Naive B cell (primary cell): ENCODE measurements around the gene ARNT2. TPM values are rescaled to one million over a fixed set of nuclear protein-coding genes. Genes with fewer than 3 reads are reported as not detected.
"Not testable (repeated sequence)": the region's sequence is repeated elsewhere in the genome, so short reads cannot be mapped to it uniquely, and the experiment has no call there.

ENCODE experiments used
- ATAC-seq, 2 donors: fragments of 150-1000 bp; cut with Tn5 transposase; 2 replicates each; pipeline ENCODE4 v1.10.0; 2021; ENCODE audit warnings: low read depth in 2 of 2, mild to moderate bottlenecking in 2 of 2, moderate library complexity in 2 of 2
- DNase-seq: peaks from one replicate; pipeline ENCODE4 v3.0.0; 2022
- H3K27ac Mint-ChIP-seq, 6 donors: one replicate each; pipeline ENCODE4 v1.8.0; 2020 to 2022; ENCODE audit warnings: mild to moderate bottlenecking in 6 of 6, mixed read lengths in 6 of 6, moderate library complexity in 5 of 6, inconsistent platforms in 2 of 6
- H3K27me3 Mint-ChIP-seq, 3 donors: one replicate each; pipeline ENCODE4 v1.8.0; 2021 to 2022; ENCODE audit warnings: mixed read lengths in 3 of 3, mild to moderate bottlenecking in 1 of 3
- H3K36me3 Mint-ChIP-seq, 2 donors: one replicate each; pipeline ENCODE4 v1.8.0; 2020 to 2022; ENCODE audit warnings: mixed read lengths in 2 of 2, inconsistent platforms in 1 of 2, mild to moderate bottlenecking in 1 of 2
- H3K4me1 Mint-ChIP-seq, 3 donors: one replicate each; pipeline ENCODE4 v1.8.0; 2020 to 2022; ENCODE audit warnings: mixed read lengths in 3 of 3, inconsistent platforms in 1 of 3, mild to moderate bottlenecking in 1 of 3, moderate library complexity in 1 of 3
- H3K4me3 Mint-ChIP-seq, 8 donors: one replicate each; pipeline ENCODE4 v1.8.0; 2020 to 2022; ENCODE audit warnings: mild to moderate bottlenecking in 8 of 8, mixed read lengths in 8 of 8, moderate library complexity in 8 of 8, inconsistent platforms in 2 of 8
- H3K9me3 Mint-ChIP-seq, 7 donors: one replicate each; pipeline ENCODE4 v1.8.0; 2020 to 2022; ENCODE audit warnings: mixed read lengths in 7 of 7, mild to moderate bottlenecking in 5 of 7, inconsistent platforms in 2 of 7, moderate library complexity in 1 of 7
- polyA plus RNA-seq, 6 donors: library from polyadenylated mRNA; unstranded; fragments of 300-500 nt; fragmentation: Illumina TruSeq; gene quantifications; one replicate each; pipeline ENCODE4 v1.2.3, GENCODE V29; 2021; ENCODE audit warnings: low read depth in 6 of 6

Gene ARNT2
- polyA plus RNA-seq, 6 donors from 2014 or later = not detected

- not testable (repeated sequence) for ATAC-seq, H3K36me3 Mint-ChIP-seq, H3K27ac Mint-ChIP-seq, DNase-seq, H3K4me1 Mint-ChIP-seq, H3K4me3 Mint-ChIP-seq
- peaks cover 0 to 11% (median 5%) of the 10 kb centered on the region in 7 donors for H3K9me3 Mint-ChIP-seq
- peaks cover 18 to 29% (median 25%) of the 10 kb centered on the region in 3 donors for H3K27me3 Mint-ChIP-seq
These were observed 13.2 kb upstream of the ARNT2 start for GRCh38 chr15:80390942-80391341.

GRCh38 chr15:80395616-80396015 lies 8.6 kb upstream of the ARNT2 start:
- DNase-seq (no peak), ATAC-seq (no peak)
- no peaks in the 10 kb centered on the region for H3K36me3 Mint-ChIP-seq
- H3K4me1 Mint-ChIP-seq = no peaks in the 10 kb centered on the region
- H3K27me3 Mint-ChIP-seq = peaks cover 40 to 61% (median 45%) of the 10 kb centered on the region in 3 donors
- H3K4me3 Mint-ChIP-seq = no peak overlapping the region
- peaks cover 0 to 9% (median 3%) of the 10 kb centered on the region in 7 donors for H3K9me3 Mint-ChIP-seq
- H3K27ac Mint-ChIP-seq = no peak overlapping the region

DNA sequence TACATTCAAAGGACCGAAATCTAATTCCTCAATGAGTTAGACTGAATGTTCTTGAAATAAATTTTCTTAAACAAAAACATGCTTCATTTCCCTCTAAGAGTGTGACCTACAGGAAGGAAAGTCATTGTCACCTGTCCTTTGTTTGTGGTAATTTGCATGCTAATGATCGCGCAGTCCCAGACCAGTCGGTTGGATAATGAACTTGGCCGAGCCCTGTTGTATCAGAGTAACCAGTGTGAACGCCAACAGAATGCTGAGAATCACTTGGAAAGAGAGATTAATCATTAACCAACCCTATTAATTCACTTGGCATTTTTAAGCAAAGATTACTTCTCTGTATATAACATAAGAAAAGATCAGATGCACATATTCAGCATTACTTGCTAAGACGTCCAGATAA lies 8.1 kb upstream of the ARNT2 start:
- Mint-ChIP-seq H3K4me1 (no peaks in the 10 kb centered on the region), H3K27me3 (peaks cover 38 to 61% (median 46%) of the 10 kb centered on the region in 3 donors), H3K27ac (no peak overlapping the region), H3K36me3 (no peaks in the 10 kb centered on the region), H3K4me3 (no peak overlapping the region), H3K9me3 (peaks cover 0 to 4% (median 0%) of the 10 kb centered on the region in 7 donors)
- DNase-seq = no peak
- no peak for ATAC-seq

- Mint-ChIP-seq H3K27me3 (peaks cover 56 to 74% (median 65%) of the 10 kb centered on the region in 3 donors), H3K27ac (no peak overlapping the region), H3K4me3 (no peak overlapping the region), H3K9me3 (no peaks in the 10 kb centered on the region), H3K36me3 (no peaks in the 10 kb centered on the region), H3K4me1 (no peaks in the 10 kb centered on the region)
- DNase-seq = no peak
- no peak for ATAC-seq
These were observed 4.7 kb upstream of the ARNT2 start for GRCh38 chr15:80399508-80399907.

- no peak for ATAC-seq
- peaks cover 62 to 70% (median 70%) of the 10 kb centered on the region in 3 donors for H3K27me3 Mint-ChIP-seq
- no peak overlapping the region for H3K4me3 Mint-ChIP-seq
- H3K4me1 Mint-ChIP-seq = peaks cover 0 to 7% (median 4%) of the 10 kb centered on the region in 3 donors
- DNase-seq = no peak
- no peak overlapping the region for H3K27ac Mint-ChIP-seq
- peaks cover 0 to 4% (median 0%) of the 10 kb centered on the region in 7 donors for H3K9me3 Mint-ChIP-seq
- H3K36me3 Mint-ChIP-seq = no peaks in the 10 kb centered on the region
These were observed 2.7 kb upstream of the ARNT2 start for GRCh38 chr15:80401456-80401855.

GRCh38 chr15:80402339-80402738 lies 1.8 kb upstream of the ARNT2 start:
- peaks cover 0 to 4% (median 0%) of the 10 kb centered on the region in 7 donors for H3K9me3 Mint-ChIP-seq
- peak overlapping the region in 2 of 8 donors; percentile 4 to 13 for H3K4me3 Mint-ChIP-seq
- H3K27ac Mint-ChIP-seq = peak overlapping the region in 1 of 6 donors; percentile 49
- DNase-seq (no peak), ATAC-seq (no peak)
- H3K4me1 Mint-ChIP-seq = peaks cover 0 to 7% (median 4%) of the 10 kb centered on the region in 3 donors
- peaks cover 60 to 67% (median 66%) of the 10 kb centered on the region in 3 donors for H3K27me3 Mint-ChIP-seq
- H3K36me3 Mint-ChIP-seq = no peaks in the 10 kb centered on the region

DNA sequence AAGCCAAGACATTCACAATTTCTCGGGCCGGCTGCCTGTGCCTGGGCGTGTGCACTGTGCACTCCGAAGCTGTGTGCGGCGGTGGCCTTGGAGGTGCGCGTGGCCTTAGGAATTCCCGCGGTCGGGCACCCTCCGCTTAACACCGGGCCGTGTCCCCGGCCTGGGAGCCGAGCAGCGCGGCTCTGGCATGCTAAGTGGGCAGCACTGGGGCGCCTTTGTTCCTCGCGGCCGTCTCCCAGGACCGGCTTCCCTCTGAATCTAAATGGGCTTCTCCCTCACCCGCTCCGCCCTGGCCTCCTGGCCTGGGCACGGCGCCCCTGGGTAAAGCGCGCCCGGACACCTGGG lies 498 bp upstream of the ARNT2 start:
- Mint-ChIP-seq H3K27me3 (peaks cover 68 to 73% (median 69%) of the 10 kb centered on the region in 3 donors), H3K9me3 (peaks cover 0 to 4% (median 0%) of the 10 kb centered on the region in 7 donors), H3K4me1 (peaks cover 0 to 7% (median 4%) of the 10 kb centered on the region in 3 donors), H3K27ac (no peak overlapping the region), H3K4me3 (no peak overlapping the region), H3K36me3 (no peaks in the 10 kb centered on the region)
- DNase-seq (no peak), ATAC-seq (no peak)

GRCh38 chr15:80404761-80405553 lies 775 bp downstream of the ARNT2 start:
- Mint-ChIP-seq H3K36me3 (no peaks in the 10 kb centered on the region), H3K4me1 (peaks cover 0 to 7% (median 4%) of the 10 kb centered on the region in 3 donors), H3K27ac (no peak overlapping the region), H3K9me3 (peaks cover 0 to 4% (median 0%) of the 10 kb centered on the region in 7 donors), H3K4me3 (peak overlapping the region in 5 of 8 donors; percentile 33 to 57 (median 37)), H3K27me3 (peaks cover 64 to 75% (median 69%) of the 10 kb centered on the region in 3 donors)
- DNase-seq (no peak), ATAC-seq (no peak)

DNA sequence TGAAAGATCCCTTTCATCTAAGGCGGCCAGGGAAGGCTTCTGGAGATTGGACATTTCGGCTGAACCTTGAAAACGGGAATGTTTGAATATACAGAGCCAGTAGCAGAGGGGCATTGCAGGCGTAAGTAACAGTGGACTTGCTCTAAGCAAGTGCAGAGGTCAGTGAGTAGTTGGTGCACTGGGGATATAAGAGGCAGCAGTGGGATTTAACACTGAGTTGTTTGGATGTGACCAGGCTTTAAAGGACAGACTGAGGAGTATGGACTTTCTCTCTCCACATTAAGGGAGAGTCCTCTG lies 1.3 kb downstream of the ARNT2 start:
- H3K36me3 Mint-ChIP-seq = no peaks in the 10 kb centered on the region
- H3K9me3 Mint-ChIP-seq = peaks cover 0 to 4% (median 0%) of the 10 kb centered on the region in 7 donors
- no peak for DNase-seq
- ATAC-seq = no peak
- H3K27ac Mint-ChIP-seq = no peak overlapping the region
- peaks cover 64 to 75% (median 68%) of the 10 kb centered on the region in 3 donors for H3K27me3 Mint-ChIP-seq
- peaks cover 0 to 7% (median 4%) of the 10 kb centered on the region in 3 donors for H3K4me1 Mint-ChIP-seq
- H3K4me3 Mint-ChIP-seq = peak overlapping the region in 1 of 8 donors; percentile 37

GRCh38 chr15:80405970-80406369 lies 1.8 kb downstream of the ARNT2 start:
- Mint-ChIP-seq H3K36me3 (no peaks in the 10 kb centered on the region), H3K4me3 (no peak overlapping the region), H3K9me3 (peaks cover 0 to 4% (median 0%) of the 10 kb centered on the region in 7 donors), H3K4me1 (peaks cover 0 to 7% (median 4%) of the 10 kb centered on the region in 3 donors), H3K27me3 (peaks cover 68 to 78% (median 72%) of the 10 kb centered on the region in 3 donors), H3K27ac (no peak overlapping the region)
- DNase-seq (no peak), ATAC-seq (no peak)

DNA sequence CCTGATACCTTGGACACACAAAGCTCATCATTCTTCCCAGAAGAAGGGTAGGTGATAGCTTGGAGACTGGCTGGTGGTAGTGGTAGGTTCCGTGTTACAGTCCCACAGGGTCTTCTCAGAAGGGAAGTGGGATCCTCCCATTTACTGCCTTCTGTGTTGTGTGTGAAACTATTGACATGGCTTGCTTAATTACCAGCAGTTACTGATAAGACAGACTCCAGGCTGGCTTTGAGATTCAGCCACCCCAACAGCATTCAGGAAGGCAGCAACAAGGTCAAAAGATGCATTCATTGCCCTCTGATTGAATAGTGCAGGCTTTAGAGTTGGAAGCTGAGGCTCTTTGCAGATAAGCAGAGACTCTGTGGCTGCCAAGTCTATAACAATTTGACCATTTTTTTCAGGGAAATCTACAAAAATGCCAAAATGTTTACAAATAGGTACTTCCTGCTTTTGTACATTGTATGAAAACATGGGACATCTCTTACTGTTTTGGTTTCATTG lies 7.7 kb downstream of the ARNT2 start:
- no peak overlapping the region for H3K27ac Mint-ChIP-seq
- H3K27me3 Mint-ChIP-seq = peaks cover 41 to 74% (median 51%) of the 10 kb centered on the region in 3 donors
- H3K36me3 Mint-ChIP-seq = no peaks in the 10 kb centered on the region
- H3K4me1 Mint-ChIP-seq = no peaks in the 10 kb centered on the region
- H3K9me3 Mint-ChIP-seq = no peaks in the 10 kb centered on the region
- DNase-seq = no peak
- no peak overlapping the region for H3K4me3 Mint-ChIP-seq
- no peak for ATAC-seq

DNA sequence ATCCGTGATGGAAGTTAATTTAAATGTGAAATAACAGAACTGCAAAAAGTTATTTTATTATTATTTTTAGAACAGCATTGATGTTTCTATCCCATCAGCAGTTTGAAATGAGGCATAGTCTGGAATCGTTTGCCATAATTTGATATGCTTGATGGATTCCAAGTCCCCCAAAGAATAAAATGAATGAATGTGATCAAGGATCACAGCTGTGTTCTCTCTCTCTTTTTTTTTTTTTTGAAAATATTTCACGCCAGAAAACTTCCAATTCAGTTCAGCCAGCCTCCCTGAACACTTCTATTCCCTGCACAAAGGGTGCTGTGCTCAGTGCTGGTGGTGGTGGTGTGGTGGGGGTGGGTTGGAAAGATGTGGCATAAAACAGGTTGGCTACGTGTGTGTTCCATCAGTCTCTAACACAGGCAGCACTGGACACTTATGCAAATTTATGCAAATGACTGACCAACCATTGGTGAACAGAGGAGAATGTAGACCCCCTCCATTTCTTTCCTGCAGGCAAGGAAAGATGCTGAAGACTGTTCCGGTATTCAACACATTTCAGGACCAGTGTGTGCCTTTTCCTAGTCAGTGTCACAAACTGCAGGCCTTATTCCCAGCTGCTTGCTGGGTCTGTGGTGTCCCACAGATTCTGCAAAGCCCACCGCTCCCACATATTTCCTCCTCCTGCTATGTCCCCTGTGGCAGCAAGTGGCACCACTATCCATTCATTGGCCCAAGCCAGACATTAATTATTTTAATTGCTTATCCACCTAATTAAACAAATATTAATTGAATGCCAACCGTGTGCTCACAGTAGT lies 10.6 kb downstream of the ARNT2 start:
- no peaks in the 10 kb centered on the region for H3K9me3 Mint-ChIP-seq
- peaks cover 28 to 60% (median 35%) of the 10 kb centered on the region in 3 donors for H3K27me3 Mint-ChIP-seq
- no peak overlapping the region for H3K4me3 Mint-ChIP-seq
- ATAC-seq (no peak), DNase-seq (no peak)
- no peak overlapping the region for H3K27ac Mint-ChIP-seq
- H3K36me3 Mint-ChIP-seq = no peaks in the 10 kb centered on the region
- H3K4me1 Mint-ChIP-seq = no peaks in the 10 kb centered on the region

DNA sequence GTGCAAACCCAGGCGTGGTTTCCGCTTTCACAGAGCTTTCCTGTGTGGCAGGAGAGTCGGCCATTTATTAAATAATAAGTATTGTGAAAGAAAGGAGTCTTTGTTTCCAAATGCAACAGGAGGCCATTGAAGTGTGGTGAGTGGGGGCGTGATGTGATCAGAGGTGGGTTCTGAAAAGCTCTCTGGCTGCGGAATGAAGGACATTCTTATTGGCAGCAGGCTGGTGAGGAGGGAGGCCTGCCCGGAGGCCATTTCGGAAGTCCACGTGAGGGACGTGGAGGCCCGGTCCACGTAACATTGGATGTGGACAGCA lies 11.1 kb downstream of the ARNT2 start:
- no peaks in the 10 kb centered on the region for H3K36me3 Mint-ChIP-seq
- peaks cover 22 to 55% (median 32%) of the 10 kb centered on the region in 3 donors for H3K27me3 Mint-ChIP-seq
- no peaks in the 10 kb centered on the region for H3K4me1 Mint-ChIP-seq
- no peak for DNase-seq
- H3K4me3 Mint-ChIP-seq = no peak overlapping the region
- no peak for ATAC-seq
- H3K9me3 Mint-ChIP-seq = no peaks in the 10 kb centered on the region
- no peak overlapping the region for H3K27ac Mint-ChIP-seq
